ENCODE data around the gene PARP15.

- TF ChIP-seq EZH2 (IDR thresholded peaks at IDR 0.05) (no peak), CTCF (IDR thresholded peaks at IDR 0.05) (no peak), EZH2phosphoT487 (IDR thresholded peaks at IDR 0.05) (no peak)
Observed at GRCh38 chr3:122536632-122537001, 40.8 kb upstream of the PARP15 start.
